CD4-positive, alpha-beta T cell treated with Interleukin-2 at 100 ng/mL for 4 hours (primary cell): ENCODE results near the gene SMYD3.

Experiments used
- DNase-seq: peaks from one replicate; pipeline ENCODE4 v3.0.0-alpha.2; 2020; ENCODE audit warnings: low spot score

Gene SMYD3

GRCh38 chr1:245870698-245871097 lies 636.4 kb downstream of the SMYD3 start:
- DNase-seq = no peak

- no peak for DNase-seq
Measured at GRCh38 chr1:245869847-245870246, 637.2 kb downstream of the SMYD3 start.

DNA sequence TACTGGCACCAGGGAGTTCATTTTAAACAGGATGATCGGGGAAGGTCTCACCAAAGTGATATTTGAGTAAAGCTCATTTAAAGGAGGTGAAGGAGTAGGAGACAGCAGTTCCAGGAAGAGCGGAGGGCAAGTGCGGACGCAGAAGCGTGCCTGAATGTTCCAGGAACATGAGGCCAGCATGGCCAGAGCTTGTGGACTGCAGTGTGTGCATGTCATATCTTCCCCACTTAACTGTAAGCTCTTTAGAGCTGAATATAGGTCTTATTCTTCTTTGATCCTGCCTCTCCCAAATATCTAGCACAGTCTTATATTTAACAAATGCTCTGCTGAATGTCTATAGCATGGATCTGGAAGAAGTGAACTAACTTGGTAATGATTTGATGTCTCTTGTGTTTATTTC lies 639.3 kb downstream of the SMYD3 start:
- DNase-seq = no peak

DNA sequence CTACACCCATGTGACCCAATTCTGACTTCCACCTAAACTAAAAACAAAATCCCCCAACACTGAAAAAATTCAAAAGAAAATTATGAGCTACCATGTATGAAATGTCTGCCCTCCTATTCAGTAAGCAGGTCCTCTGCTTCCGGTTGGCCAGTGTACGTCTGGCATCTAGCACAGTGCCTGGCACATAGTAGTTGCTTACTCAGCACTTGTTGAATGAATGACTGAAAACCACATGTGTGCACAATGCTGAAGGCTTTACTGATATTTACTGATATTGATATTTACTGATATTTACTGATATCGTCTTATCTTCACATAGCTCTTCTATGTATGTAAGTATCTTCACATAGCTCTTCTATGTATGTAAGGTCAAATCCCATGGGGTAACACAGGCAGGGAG lies 642.2 kb downstream of the SMYD3 start:
- no peak for DNase-seq

GRCh38 chr1:245863566-245864184 lies 643.4 kb downstream of the SMYD3 start:
- DNase-seq = no peak

DNA sequence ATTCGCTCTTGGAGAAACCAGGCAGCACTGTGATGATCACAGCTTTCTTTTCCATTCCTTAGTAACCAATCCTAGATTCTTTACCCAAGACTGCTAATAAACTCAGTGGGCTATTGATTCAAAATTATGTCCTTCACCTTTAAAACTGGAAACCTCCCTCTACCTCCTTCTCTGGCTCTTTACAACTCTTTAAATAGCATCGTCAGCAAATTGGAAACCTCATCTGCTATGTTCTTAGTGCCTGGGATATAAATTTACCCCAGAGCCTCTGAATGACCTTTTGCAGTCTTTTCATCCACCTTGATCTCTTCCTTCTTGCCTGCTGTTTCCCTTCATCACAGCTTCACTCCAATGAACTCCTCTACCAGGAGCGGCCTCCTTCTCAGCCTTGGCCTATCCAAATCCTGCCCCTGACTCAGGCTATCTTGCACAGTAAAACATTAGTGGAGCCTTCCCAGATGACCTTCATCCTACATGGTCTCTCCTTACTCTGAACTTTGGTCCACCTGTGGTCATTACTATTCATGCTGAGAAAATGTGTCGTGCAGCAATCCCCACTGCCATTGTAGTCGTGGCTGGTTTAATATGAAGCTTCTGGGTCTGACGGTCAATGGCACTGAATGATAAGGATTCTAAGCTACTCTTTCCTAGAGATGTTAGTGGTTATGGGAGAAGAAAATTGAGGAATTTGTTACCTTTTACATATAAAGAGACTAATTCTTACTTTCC lies 644.1 kb downstream of the SMYD3 start:
- DNase-seq = no peak

DNA sequence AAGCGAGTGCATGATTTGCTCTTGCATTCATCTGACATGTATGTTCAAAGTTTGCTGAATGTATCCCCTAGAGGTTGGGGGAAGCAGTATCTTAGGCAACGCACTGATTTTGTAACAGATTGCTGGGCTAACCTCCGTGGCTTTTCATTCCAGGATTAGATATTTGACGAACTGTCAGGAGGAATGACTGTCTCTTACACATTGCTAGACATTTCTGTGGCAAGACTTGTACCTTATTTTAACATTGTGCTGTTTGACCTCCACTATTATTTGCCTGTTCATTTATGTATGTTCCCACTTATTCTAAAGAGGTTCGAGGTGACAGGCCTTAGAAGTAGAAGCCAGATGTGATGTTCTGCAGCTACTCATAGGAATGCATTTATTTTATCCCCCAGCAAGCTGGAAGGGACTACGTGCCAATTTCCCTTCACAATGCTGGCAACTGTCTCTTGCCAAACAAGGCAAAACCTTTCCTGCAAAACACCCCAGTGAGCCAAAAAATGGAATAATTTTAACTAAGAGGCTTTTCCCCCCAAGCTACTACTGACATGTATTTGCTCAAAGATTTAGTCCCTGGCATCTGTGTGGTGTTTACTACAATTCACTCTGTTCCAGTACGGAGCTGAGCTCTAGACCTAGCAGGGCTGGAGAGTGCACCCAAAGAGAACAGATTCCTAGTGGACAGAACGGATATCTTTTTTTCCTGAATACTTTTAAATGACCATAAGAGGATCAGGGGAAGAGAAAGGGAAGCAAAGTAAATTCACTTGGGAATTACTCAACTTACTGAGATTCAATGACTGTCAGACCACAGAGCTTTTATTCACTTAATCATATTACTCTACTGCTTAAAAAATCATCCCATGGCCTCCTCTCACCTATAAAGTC lies 646.2 kb downstream of the SMYD3 start:
- DNase-seq = no peak

- DNase-seq = no peak
Measured at GRCh38 chr1:245859493-245860114, 647.5 kb downstream of the SMYD3 start.

DNA sequence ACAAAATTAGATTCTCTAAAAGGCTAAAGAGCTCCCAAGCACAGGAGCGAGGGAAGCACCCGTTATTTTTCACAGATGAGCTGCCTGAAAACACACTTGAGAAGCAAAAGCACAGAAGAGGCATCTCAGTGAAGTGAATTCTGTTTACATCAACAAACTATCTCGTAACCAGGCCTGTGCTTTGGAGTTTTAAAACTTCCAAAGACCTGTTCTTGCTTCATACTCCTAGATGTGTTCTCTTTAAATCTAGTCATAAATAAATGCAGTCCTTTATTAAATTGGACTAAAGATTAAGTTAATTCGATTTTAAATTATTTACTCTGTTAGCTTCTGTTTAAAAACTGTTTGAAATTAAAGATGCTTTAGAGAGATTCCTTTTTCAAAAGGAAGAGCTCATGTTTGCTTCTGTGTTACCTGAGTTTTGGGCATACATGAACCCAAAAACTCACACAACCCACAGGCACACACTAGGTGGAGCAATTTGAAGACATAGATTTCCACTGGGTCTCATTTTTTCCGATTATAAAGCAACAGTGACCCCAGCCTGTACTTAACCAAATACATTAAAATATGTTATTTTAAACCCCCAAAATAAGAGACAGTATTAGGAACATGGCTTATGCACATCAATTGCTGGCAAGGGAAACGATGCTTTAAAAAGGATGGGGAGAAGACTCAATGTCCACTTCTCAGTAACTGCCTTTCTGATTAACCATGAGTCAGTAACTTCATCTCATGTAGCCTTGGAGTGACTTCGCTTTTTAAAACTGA lies 648.2 kb downstream of the SMYD3 start:
- DNase-seq = no peak

DNA sequence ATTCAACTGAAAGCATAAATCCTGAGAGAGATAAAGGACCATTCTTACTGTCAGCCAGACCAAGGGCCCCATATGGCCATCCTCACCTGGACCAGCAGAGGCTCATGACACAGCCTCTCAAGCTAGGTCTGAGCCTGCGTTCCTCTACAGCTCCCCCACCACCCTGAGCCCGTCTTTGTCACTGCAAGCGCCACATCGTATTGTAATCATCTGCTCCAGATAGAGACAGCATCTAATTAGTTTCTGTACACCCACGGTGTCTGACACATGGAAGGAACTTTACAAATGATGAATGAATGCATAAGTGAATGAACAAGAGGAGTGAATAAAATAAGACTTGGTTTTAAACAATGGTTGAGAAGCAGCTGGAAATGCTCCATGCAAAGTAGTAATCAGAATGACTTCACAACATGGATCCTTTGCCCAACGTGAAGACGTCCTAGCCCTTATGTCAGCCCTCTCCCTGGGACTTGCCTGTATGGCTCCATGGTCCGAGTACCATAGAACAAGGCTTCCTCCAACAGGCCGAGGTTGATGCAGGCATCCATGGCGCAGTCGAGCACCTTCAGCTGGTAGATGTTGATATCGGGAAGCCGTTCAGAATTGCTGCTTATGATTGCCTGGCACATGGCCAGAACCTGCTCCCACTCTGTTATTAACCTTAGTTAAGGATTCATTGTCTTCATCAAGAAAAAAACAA lies 648.9 kb downstream of the SMYD3 start:
- no peak for DNase-seq

GRCh38 chr1:245856944-245857531 lies 650.0 kb downstream of the SMYD3 start:
- DNase-seq = no peak

DNA sequence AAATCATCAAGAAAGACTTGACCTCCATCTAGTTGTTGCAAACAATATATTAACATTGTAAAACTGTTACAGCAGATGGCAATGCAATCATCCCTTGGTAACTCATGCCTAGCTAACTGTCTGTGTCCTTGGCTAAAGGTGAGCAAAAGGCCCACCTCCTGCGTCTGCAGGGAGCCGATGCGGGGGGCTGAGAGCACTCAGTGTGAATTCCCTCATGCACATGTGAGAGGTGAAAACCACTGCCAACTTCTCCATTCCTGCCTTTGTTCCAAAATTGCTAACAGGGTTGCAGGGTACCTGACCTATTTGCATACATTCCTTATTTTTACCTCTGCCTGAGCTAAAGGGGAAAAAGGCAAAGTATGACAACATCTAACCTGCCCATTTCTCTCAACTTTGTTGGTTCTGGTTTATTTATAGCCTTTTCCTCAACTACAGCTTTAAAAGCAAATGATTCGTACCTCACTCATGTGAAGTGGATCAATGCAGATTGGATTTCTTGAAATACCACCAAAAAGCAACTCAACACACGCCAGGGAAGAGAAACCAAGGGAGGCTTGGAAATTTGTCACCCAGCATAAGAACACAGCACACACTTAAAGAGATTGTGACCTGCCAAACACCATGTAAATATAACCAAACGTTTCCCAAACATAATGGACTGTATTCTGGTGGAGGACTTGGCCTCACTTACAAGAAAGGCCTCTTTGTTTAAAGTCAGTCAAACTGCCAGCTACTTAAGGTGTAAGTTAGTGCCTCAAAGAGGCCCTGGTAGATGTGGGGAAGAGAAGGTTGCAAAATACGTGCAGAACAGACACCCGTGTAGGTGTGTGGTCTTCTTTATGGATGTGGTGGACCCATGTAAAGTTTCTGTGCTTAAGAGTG lies 651.0 kb downstream of the SMYD3 start:
- DNase-seq = no peak

DNA sequence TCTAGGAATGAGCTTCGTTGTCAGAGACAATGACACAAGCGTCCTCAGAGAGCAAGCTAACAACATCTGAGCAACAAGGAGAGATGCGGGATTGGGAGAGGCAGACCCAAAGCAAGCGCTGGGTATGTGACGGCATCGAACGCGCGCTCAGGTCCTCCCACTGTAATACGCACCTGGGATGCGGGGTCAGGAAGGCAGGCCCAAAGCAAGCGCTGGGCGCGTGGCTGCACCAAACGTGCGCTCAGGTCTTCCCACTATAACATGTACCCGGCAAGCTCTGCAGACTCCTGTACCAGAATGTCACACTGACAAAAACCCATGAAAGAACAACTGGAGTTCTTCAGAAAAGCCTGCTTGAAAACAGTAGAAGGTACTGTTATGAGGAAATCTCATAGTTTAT lies 653.8 kb downstream of the SMYD3 start:
- no peak for DNase-seq

DNA sequence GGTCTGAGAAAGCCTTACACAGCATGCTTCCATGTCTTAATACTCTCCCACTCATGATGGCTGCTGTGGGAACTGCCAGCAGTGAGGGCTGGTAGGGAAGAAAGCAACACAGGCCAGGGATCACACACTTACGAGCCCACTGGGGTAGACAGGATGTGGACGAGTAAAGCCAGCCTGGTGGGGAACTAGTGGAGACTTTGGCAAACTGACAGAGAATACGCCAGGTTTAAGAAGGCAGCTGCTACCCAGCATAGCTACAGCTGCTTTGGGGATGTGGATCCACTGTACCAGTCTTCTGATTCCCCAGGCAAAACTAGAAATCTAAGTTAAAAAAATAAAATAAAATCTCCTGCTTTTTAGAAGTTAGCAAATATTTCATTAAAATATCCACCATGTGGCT lies 664.0 kb downstream of the SMYD3 start:
- DNase-seq = no peak

DNA sequence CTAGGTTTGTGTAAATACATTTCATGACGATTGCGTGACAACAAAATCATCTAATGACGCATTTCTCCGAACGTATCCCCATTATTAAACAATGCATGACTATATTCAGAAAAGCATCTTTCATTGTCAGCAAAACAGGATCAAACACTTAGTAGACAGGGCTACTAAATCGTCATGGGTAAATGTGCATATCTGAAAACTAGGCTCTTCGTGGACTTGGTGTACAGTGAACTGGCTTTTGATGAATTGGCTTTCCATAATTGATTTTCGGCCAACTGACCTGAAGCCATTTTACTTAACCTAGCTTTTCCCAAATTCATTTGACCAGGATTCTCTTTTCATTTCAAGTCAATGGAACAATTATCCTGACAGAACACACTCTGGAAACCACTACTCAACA lies 665.0 kb downstream of the SMYD3 start:
- DNase-seq = no peak

DNA sequence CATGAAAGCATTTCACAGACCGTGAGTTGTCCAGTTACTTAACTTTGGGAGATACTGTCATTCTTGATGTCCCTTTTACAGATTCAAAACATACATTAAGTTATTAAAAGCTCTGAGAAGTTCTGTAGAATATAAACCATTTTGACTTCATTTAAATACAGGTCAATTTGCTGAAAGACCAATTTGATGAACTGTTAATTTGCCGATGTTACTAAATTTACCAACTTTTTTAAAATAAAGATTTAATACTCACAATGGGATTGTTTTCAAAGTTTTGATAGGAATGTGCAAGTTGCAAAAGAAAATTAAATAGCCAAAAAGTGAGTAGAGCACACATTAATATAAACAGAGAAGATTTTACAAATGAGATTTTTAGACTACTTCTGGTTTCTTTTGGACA lies 666.1 kb downstream of the SMYD3 start:
- no peak for DNase-seq

- no peak for DNase-seq
Measured at GRCh38 chr1:245837718-245838117, 669.4 kb downstream of the SMYD3 start.

DNA sequence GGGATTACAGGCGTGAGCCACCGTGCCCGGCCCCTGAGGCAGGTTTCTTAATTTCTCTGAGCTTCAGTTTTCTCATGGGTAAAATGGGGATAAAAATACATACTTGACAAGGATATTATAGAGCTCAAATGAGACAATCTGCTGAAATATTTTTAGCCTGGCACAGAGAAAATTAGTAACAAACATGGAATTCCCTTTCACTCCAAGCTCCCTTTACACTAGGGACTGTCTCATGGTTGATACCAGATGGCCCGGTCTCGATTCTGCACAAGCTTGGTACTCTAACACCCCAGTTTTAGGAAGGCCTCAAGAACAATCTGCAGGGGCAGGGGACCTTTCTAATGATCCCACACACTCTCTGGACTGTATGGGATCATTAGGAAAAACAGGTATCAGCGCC lies 671.7 kb downstream of the SMYD3 start:
- no peak for DNase-seq

- no peak for DNase-seq
Measured at GRCh38 chr1:245834002-245834401, 673.1 kb downstream of the SMYD3 start.
